WTC11 (cell line): ENCODE results near the gene DAPK1. TPM values are rescaled to one million over a fixed set of nuclear protein-coding genes. Genes with fewer than 3 reads are reported as not detected.

Source experiments
- ATAC-seq: fragments of 200-7000 bp; cut with Tn5 transposase; 2 replicates; pipeline ENCODE4 v1.10.0; 2021; ENCODE audit warnings: mild to moderate bottlenecking, moderate library complexity
- CTCF ChIA-PET: fragments of 300-600 bp; sonication (Branson Sonifier 250); formaldehyde crosslinking; loops from one replicate; lab custom pipeline; 2021; ENCODE audit warnings: antibody characterized with exemption; lab: Charles Lee
- POLR2A ChIA-PET: fragments of 350-600 bp; sonication (Branson Sonifier 250); formaldehyde crosslinking; loops from one replicate; lab custom pipeline; 2021; ENCODE audit warnings: antibody characterized with exemption; lab: Charles Lee
- DNase-seq: peaks from one replicate; pipeline ENCODE4 v3.0.0; 2021; ENCODE audit warnings: low spot score
- H3K27ac Mint-ChIP-seq: 2 replicates; pipeline ENCODE4 v1.8.0; 2021; ENCODE audit warnings: mixed read lengths
- H3K27me3 Mint-ChIP-seq: 2 replicates; pipeline ENCODE4 v1.8.0; 2021; ENCODE audit warnings: low read depth, mild to moderate bottlenecking, moderate library complexity, mixed read lengths
- H3K36me3 Mint-ChIP-seq: 2 replicates; pipeline ENCODE4 v1.8.0; 2021; ENCODE audit warnings: mixed read lengths
- H3K4me1 Mint-ChIP-seq: 2 replicates; pipeline ENCODE4 v1.8.0; 2022; ENCODE audit warnings: mixed read lengths
- H3K4me3 Mint-ChIP-seq: 2 replicates; pipeline ENCODE4 v1.8.0; 2021; ENCODE audit warnings: mild to moderate bottlenecking, moderate library complexity, mixed read lengths
- H3K9me3 Mint-ChIP-seq: 2 replicates; pipeline ENCODE4 v1.8.0; 2021; ENCODE audit warnings: mixed read lengths
- E2F1 ChIP-seq: sonication (generic); formaldehyde crosslinking; IDR thresholded peaks from 2 replicates; pipeline ENCODE4 v1.8.0; 2022; ENCODE audit warnings: mild to moderate bottlenecking, missing genetic modification reagents
- ELF4 ChIP-seq: sonication (generic); formaldehyde crosslinking; IDR thresholded peaks from 2 replicates; pipeline ENCODE4 v1.8.1; 2022; ENCODE audit warnings: low read depth, mild to moderate bottlenecking, moderate library complexity, missing genetic modification reagents
- EMX1 ChIP-seq: fragments of 250-450 bp; sonication (Bioruptor Pico); IDR thresholded peaks from 2 replicates; pipeline ENCODE4 v1.8.0; 2021; ENCODE audit warnings: mild to moderate bottlenecking
- FOXK1 ChIP-seq: sonication (generic); formaldehyde crosslinking; IDR thresholded peaks from 2 replicates; pipeline ENCODE4 v1.8.0; 2022; ENCODE audit warnings: mild to moderate bottlenecking, moderate library complexity, missing genetic modification reagents
- FOXP1 ChIP-seq: sonication (generic); formaldehyde crosslinking; IDR thresholded peaks from 2 replicates; pipeline ENCODE4 v1.8.0; 2022; ENCODE audit warnings: missing genetic modification reagents, mild to moderate bottlenecking, moderate library complexity, borderline replicate concordance
- GRHL2 ChIP-seq: fragments of 250-450 bp; sonication (Bioruptor Pico); IDR thresholded peaks from 2 replicates; pipeline ENCODE4 v1.8.0; 2022; ENCODE audit warnings: mild to moderate bottlenecking, moderate library complexity; ENCODE audit not compliant: insufficient replicate concordance, severe bottlenecking
- GTF2I ChIP-seq: fragments of 250-450 bp; sonication (Bioruptor Pico); conservative IDR thresholded peaks from 2 replicates; pipeline ENCODE4 v1.4.0; 2021; ENCODE audit warnings: mild to moderate bottlenecking
- JUN ChIP-seq: sonication (generic); formaldehyde crosslinking; IDR thresholded peaks from 2 replicates; pipeline ENCODE4 v1.8.0; 2023; ENCODE audit warnings: mild to moderate bottlenecking, missing genetic modification reagents
- KAT7 ChIP-seq: sonication (generic); formaldehyde crosslinking; IDR thresholded peaks from 2 replicates; pipeline ENCODE4 v1.8.1; 2023; ENCODE audit warnings: missing genetic modification reagents, mild to moderate bottlenecking, borderline replicate concordance
- NFATC4 ChIP-seq: fragments of 250-450 bp; sonication (Bioruptor Pico); IDR thresholded peaks from 2 replicates; pipeline ENCODE4 v1.9.0; 2021; ENCODE audit warnings: mild to moderate bottlenecking
- NFE2L1 ChIP-seq: sonication (generic); formaldehyde crosslinking; IDR thresholded peaks from 2 replicates; pipeline ENCODE4 v1.8.1; 2023; ENCODE audit warnings: missing genetic modification reagents
- PRDM15 ChIP-seq: sonication (generic); formaldehyde crosslinking; IDR thresholded peaks from 2 replicates; pipeline ENCODE4 v1.8.0; 2022; ENCODE audit warnings: missing genetic modification reagents
- SMAD3 ChIP-seq: sonication (generic); formaldehyde crosslinking; IDR thresholded peaks from 2 replicates; pipeline ENCODE4 v1.8.0; 2022; ENCODE audit warnings: missing genetic modification reagents, mild to moderate bottlenecking, borderline replicate concordance
- SMAD4 ChIP-seq: sonication (generic); formaldehyde crosslinking; IDR thresholded peaks from 2 replicates; pipeline ENCODE4 v1.8.0; 2022; ENCODE audit warnings: mild to moderate bottlenecking, missing genetic modification reagents
- TCF7 ChIP-seq: sonication (generic); formaldehyde crosslinking; IDR thresholded peaks from 2 replicates; pipeline ENCODE4 v1.8.0; 2022; ENCODE audit warnings: mild to moderate bottlenecking, low read depth, missing genetic modification reagents, moderate library complexity
- TEAD1 ChIP-seq: sonication (generic); formaldehyde crosslinking; IDR thresholded peaks from 2 replicates; pipeline ENCODE4 v1.8.0; 2022; ENCODE audit warnings: mild to moderate bottlenecking, missing genetic modification reagents
- ZNF121 ChIP-seq: sonication (generic); formaldehyde crosslinking; IDR thresholded peaks from 2 replicates; pipeline ENCODE4 v1.8.0; 2023; ENCODE audit warnings: missing genetic modification reagents
- ZNF219 ChIP-seq: sonication (generic); formaldehyde crosslinking; IDR thresholded peaks from 2 replicates; pipeline ENCODE4 v1.8.0; 2023; ENCODE audit warnings: missing genetic modification reagents, mild to moderate bottlenecking, borderline replicate concordance
- ZNF396 ChIP-seq: fragments of 250-450 bp; sonication (Bioruptor Pico); IDR thresholded peaks from 2 replicates; pipeline ENCODE4 v1.8.0; 2021; ENCODE audit warnings: mild to moderate bottlenecking, moderate library complexity, borderline replicate concordance
- ZNF416 ChIP-seq: fragments of 250-450 bp; sonication (Bioruptor Pico); IDR thresholded peaks from 2 replicates; pipeline ENCODE4 v1.9.0; 2021; ENCODE audit warnings: mild to moderate bottlenecking, inconsistent platforms
- total RNA-seq: library from RNA; stranded (reverse); gene quantifications from 3 replicates; pipeline ENCODE4 v1.2.3, GENCODE V29; 2021
- TF ChIP-seq, protein P1 (sequence below): sonication (generic); formaldehyde crosslinking; IDR thresholded peaks from 2 replicates; pipeline ENCODE4 v1.8.0; 2022; ENCODE audit warnings: mild to moderate bottlenecking, missing genetic modification reagents
- TF ChIP-seq, protein P2 (sequence below): fragments of 250-450 bp; sonication (Bioruptor Pico); IDR thresholded peaks from 2 replicates; pipeline ENCODE4 v2.1.2; 2022; ENCODE audit warnings: mild to moderate bottlenecking, moderate library complexity
- TF ChIP-seq, protein P3 (sequence below): fragments of 200-600 bp; IDR thresholded peaks from 2 replicates; pipeline ENCODE4 v1.8.0; 2022; ENCODE audit warnings: antibody characterized with exemption
- TF ChIP-seq, protein P4 (sequence below): sonication (generic); formaldehyde crosslinking; IDR thresholded peaks from 2 replicates; pipeline ENCODE4 v1.8.1; 2022; ENCODE audit warnings: low read depth, missing genetic modification reagents, borderline replicate concordance
- TF ChIP-seq, protein P5 (sequence below): fragments of 250-450 bp; sonication (Bioruptor Pico); IDR thresholded peaks from 2 replicates; pipeline ENCODE4 v1.9.0; 2021; ENCODE audit warnings: mild to moderate bottlenecking

DAPK1 gene
- total RNA-seq, 1 experiment from 2014 or later = 129 TPM

DNA sequence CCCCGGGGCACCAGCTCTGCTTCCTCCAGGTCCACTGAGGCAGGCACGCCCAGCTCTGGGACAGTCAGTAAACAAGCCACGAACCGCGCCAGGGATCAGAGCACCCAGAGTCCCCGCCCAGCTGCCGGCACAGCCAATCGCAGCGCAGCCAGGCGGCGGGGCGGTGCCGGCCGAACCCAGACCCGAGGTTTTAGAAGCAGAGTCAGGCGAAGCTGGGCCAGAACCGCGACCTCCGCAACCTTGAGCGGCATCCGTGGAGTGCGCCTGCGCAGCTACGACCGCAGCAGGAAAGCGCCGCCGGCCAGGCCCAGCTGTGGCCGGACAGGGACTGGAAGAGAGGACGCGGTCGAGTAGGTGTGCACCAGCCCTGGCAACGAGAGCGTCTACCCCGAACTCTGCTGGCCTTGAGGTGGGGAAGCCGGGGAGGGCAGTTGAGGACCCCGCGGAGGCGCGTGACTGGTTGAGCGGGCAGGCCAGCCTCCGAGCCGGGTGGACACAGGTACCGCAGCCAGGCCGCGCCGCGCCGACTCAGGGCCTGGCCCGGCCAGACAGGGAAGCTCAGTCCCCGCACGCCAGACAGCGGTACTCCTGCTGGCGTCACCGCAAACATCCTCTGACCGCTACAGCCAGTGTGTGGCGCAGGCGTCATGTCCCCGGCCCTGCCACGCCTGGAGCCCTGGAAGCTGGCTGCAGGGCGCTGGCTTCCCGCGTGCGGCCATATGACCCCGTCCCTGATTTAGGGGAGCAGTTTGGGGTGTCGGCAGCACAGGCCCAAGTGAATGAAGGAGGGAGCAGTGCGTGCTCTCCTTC is 228.4 kb downstream of the DAPK1 start, which contains the start of gene CTSL (continued):
- TF ChIP-seq PRDM15 (CRISPR knock-in tag) = 0 out of 2 replicates have a peak, but pooled peaks have one; percentile 36
- TF ChIP-seq KAT7 = peak; percentile 39; the same call in 1 of the 2 replicates
- TF ChIP-seq TCF7 (CRISPR knock-in tag) = no peak
- TF ChIP-seq, protein P1, sequence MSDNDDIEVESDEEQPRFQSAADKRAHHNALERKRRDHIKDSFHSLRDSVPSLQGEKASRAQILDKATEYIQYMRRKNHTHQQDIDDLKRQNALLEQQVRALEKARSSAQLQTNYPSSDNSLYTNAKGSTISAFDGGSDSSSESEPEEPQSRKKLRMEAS (CRISPR knock-in tag) = peak; percentile 92
- no peak for TF ChIP-seq GTF2I (CRISPR knock-in tag)

DNA sequence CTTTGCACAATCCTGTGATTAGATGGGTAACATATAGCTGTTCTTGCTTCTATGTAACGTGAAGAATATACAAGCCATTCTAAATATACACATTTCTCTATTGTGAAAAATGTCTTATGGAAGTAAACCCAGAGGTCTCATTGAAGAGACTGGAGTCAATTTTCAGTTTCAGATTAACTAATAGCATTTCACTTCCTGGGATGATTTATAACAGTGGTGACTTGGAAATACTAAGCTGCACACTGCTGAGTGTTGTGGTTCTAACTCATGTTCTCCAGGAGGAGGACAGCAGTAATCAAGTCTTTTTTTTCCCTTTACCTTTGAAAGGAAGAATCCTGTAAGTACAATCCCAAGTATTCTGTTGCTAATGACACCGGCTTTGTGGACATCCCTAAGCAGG is 231.6 kb downstream of the DAPK1 start:
- peaks cover 11% of the 10 kb centered on the region for H3K4me1 Mint-ChIP-seq
- CTCF ChIA-PET = no interaction called here
- no peak overlapping the region for H3K27ac Mint-ChIP-seq
- H3K27me3 Mint-ChIP-seq = peaks cover 13% of the 10 kb centered on the region
- no peaks in the 10 kb centered on the region for H3K9me3 Mint-ChIP-seq
- DNase-seq = no peak
- no peak overlapping the region for H3K4me3 Mint-ChIP-seq
- no peak for ATAC-seq
- H3K36me3 Mint-ChIP-seq = peaks cover 6% of the 10 kb centered on the region; the same call in 1 of the 2 replicates
- TF ChIP-seq NFATC4 (CRISPR knock-in tag) (no peak), ZNF219 (CRISPR knock-in tag) (no peak), E2F1 (CRISPR knock-in tag) (no peak), FOXK1 (CRISPR knock-in tag) (no peak), GRHL2 (no peak), FOXP1 (CRISPR knock-in tag) (no peak), JUN (CRISPR knock-in tag) (no peak), ELF4 (CRISPR knock-in tag) (no peak), SMAD3 (CRISPR knock-in tag) (no peak), TEAD1 (CRISPR knock-in tag) (no peak), ZNF121 (CRISPR knock-in tag) (no peak), EMX1 (CRISPR knock-in tag) (no peak), ZNF416 (no peak), SMAD4 (no peak), ZNF396 (no peak), NFE2L1 (CRISPR knock-in tag) (no peak)
- TF ChIP-seq, protein P2, sequence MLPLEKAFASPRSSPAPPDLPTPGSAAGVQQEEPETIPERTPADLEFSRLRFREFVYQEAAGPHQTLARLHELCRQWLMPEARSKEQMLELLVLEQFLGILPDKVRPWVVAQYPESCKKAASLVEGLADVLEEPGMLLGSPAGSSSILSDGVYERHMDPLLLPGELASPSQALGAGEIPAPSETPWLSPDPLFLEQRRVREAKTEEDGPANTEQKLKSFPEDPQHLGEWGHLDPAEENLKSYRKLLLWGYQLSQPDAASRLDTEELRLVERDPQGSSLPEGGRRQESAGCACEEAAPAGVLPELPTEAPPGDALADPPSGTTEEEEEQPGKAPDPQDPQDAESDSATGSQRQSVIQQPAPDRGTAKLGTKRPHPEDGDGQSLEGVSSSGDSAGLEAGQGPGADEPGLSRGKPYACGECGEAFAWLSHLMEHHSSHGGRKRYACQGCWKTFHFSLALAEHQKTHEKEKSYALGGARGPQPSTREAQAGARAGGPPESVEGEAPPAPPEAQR (CRISPR knock-in tag) = no peak
- TF ChIP-seq, protein P3, sequence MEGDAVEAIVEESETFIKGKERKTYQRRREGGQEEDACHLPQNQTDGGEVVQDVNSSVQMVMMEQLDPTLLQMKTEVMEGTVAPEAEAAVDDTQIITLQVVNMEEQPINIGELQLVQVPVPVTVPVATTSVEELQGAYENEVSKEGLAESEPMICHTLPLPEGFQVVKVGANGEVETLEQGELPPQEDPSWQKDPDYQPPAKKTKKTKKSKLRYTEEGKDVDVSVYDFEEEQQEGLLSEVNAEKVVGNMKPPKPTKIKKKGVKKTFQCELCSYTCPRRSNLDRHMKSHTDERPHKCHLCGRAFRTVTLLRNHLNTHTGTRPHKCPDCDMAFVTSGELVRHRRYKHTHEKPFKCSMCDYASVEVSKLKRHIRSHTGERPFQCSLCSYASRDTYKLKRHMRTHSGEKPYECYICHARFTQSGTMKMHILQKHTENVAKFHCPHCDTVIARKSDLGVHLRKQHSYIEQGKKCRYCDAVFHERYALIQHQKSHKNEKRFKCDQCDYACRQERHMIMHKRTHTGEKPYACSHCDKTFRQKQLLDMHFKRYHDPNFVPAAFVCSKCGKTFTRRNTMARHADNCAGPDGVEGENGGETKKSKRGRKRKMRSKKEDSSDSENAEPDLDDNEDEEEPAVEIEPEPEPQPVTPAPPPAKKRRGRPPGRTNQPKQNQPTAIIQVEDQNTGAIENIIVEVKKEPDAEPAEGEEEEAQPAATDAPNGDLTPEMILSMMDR = no peak
- TF ChIP-seq, protein P4, sequence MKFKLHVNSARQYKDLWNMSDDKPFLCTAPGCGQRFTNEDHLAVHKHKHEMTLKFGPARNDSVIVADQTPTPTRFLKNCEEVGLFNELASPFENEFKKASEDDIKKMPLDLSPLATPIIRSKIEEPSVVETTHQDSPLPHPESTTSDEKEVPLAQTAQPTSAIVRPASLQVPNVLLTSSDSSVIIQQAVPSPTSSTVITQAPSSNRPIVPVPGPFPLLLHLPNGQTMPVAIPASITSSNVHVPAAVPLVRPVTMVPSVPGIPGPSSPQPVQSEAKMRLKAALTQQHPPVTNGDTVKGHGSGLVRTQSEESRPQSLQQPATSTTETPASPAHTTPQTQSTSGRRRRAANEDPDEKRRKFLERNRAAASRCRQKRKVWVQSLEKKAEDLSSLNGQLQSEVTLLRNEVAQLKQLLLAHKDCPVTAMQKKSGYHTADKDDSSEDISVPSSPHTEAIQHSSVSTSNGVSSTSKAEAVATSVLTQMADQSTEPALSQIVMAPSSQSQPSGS (CRISPR knock-in tag) = no peak
- TF ChIP-seq, protein P5, sequence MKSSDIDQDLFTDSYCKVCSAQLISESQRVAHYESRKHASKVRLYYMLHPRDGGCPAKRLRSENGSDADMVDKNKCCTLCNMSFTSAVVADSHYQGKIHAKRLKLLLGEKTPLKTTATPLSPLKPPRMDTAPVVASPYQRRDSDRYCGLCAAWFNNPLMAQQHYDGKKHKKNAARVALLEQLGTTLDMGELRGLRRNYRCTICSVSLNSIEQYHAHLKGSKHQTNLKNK = no peak
- POLR2A ChIA-PET = no interaction called here
